ENCODE data around the gene CCDC38. TPM values are rescaled to one million over a fixed set of nuclear protein-coding genes. Genes with fewer than 3 reads are reported as not detected.

The CCDC38 gene
- total RNA-seq, 1 experiment from 2014 or later, result 0.35 TPM

DNA sequence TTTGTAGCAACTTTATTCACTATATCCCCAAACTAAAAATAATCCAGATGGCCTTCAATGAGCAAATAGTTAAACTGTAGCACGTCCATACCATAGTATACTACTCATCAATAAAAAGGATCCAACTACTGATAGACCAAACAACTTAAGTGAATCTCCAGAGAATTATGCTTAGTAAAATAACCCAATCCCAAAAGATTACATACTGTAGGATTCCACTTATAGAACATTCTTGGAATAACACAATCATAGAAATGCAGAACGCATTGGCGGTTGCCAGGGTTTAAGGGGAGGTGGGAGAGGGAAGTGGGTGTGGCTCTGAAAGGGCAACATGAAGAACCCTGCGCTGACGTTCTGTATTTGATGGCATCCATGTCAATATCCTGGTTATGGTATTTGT, 55.1 kb downstream of the CCDC38 start:
- BruUV-seq (replicated peaks), result no TSS peak
- intact Hi-C loops (cut with micrococcal nuclease; ENCODE audit: unreplicated experiment), result no loop called here
- TF ChIP-seq EZH2 (IDR thresholded peaks at IDR 0.05; ENCODE audit: low read depth), result no peak
- TF ChIP-seq CTCF (conservative IDR thresholded peaks at IDR 0.05), result no peak
- no peaks in the 10 kb centered on the region for H3F3A ChIP-seq (ENCODE audit: insufficient read depth, low read depth)
- H3K79me2 ChIP-seq (ENCODE audit: low read depth), result no peaks in the 10 kb centered on the region
- CTCF ChIA-PET, result no interaction called here
- DNase-seq, result no peak
- H3K36me3 ChIP-seq (ENCODE audit: low read depth), result no peaks in the 10 kb centered on the region
- H3K9me3 ChIP-seq (ENCODE audit: insufficient read depth, low read depth), result no peaks in the 10 kb centered on the region
- no peaks in the 10 kb centered on the region for H4K20me1 ChIP-seq (ENCODE audit: insufficient read depth)
- POLR2A ChIA-PET (ENCODE audit: unreplicated experiment), result no interaction called here
- H3K27ac ChIP-seq, result no peak overlapping the region
- H3K27me3 ChIP-seq (ENCODE audit: insufficient read depth, low read depth), result no peaks in the 10 kb centered on the region
- no peaks in the 10 kb centered on the region for H3K4me1 ChIP-seq (replicated peaks; ENCODE audit: insufficient read depth)
- H3K4me3 ChIP-seq, result no peak overlapping the region
- H2AFZ ChIP-seq, result no peak overlapping the region
- H3K4me2 ChIP-seq, result no peak overlapping the region
- H3K9me2 ChIP-seq (ENCODE audit: insufficient read depth), result no peaks in the 10 kb centered on the region

GRCh38 chr12:95884998-95885397, 57.4 kb downstream of the CCDC38 start:
- H3K4me2 ChIP-seq, result no peak overlapping the region
- no peaks in the 10 kb centered on the region for H3K79me2 ChIP-seq (ENCODE audit: low read depth)
- intact Hi-C loops (cut with micrococcal nuclease; ENCODE audit: unreplicated experiment), result no loop called here
- H3K9me2 ChIP-seq (ENCODE audit: insufficient read depth), result no peaks in the 10 kb centered on the region; the same call in 1 of the 2 replicates
- H3F3A ChIP-seq (ENCODE audit: insufficient read depth, low read depth), result no peaks in the 10 kb centered on the region
- H3K4me1 ChIP-seq (replicated peaks; ENCODE audit: insufficient read depth), result no peaks in the 10 kb centered on the region
- H3K27me3 ChIP-seq (ENCODE audit: insufficient read depth, low read depth), result no peaks in the 10 kb centered on the region
- H3K27ac ChIP-seq, result no peak overlapping the region
- no peak for TF ChIP-seq CTCF (conservative IDR thresholded peaks at IDR 0.05)
- H3K36me3 ChIP-seq (ENCODE audit: low read depth), result no peaks in the 10 kb centered on the region
- no peak overlapping the region for H2AFZ ChIP-seq
- CTCF ChIA-PET, result no interaction called here
- no peaks in the 10 kb centered on the region for H4K20me1 ChIP-seq (ENCODE audit: insufficient read depth)
- POLR2A ChIA-PET (ENCODE audit: unreplicated experiment), result interaction anchor here (0.5 kb wide), 1 partner anchor 33 kb away, joined by 4 read pairs; no protein-coding TSS in a partner anchor
- DNase-seq, result no peak
- BruUV-seq (replicated peaks), result no TSS peak
- H3K9me3 ChIP-seq (ENCODE audit: insufficient read depth, low read depth), result no peaks in the 10 kb centered on the region
- no peak overlapping the region for H3K4me3 ChIP-seq

GRCh38 chr12:95882873-95883272, 59.5 kb downstream of the CCDC38 start:
- no peak for DNase-seq
- ChIA-PET POLR2A (ENCODE audit: unreplicated experiment) (no interaction called here), CTCF (no interaction called here)
- Histone ChIP-seq H3F3A (ENCODE audit: insufficient read depth, low read depth) (no peaks in the 10 kb centered on the region), H3K27me3 (ENCODE audit: insufficient read depth, low read depth) (no peaks in the 10 kb centered on the region), H2AFZ (no peak overlapping the region), H3K36me3 (ENCODE audit: low read depth) (no peaks in the 10 kb centered on the region), H3K4me1 (replicated peaks; ENCODE audit: insufficient read depth) (no peaks in the 10 kb centered on the region), H3K9me3 (ENCODE audit: insufficient read depth, low read depth) (no peaks in the 10 kb centered on the region), H3K27ac (no peak overlapping the region), H3K4me3 (no peak overlapping the region), H4K20me1 (ENCODE audit: insufficient read depth) (no peaks in the 10 kb centered on the region), H3K4me2 (no peak overlapping the region), H3K79me2 (ENCODE audit: low read depth) (no peaks in the 10 kb centered on the region), H3K9me2 (ENCODE audit: insufficient read depth) (no peaks in the 10 kb centered on the region; the same call in 1 of the 2 replicates)
- no TSS peak for BruUV-seq (replicated peaks)
- intact Hi-C loops (cut with micrococcal nuclease; ENCODE audit: unreplicated experiment), result no loop called here
- TF ChIP-seq CTCF (conservative IDR thresholded peaks at IDR 0.05) (no peak), EZH2 (IDR thresholded peaks at IDR 0.05; ENCODE audit: low read depth) (no peak)
